Keratinocyte (primary cell): Measurements from ENCODE around the gene CELF5.

Source experiments
- CTCF ChIP-seq, 3 experiments: IDR thresholded peaks in 1 of 3; conservative IDR thresholded peaks in 1 of 3; optimal IDR thresholded peaks in 1 of 3; 2 replicates in 2 of 3; 3 replicates in 1 of 3; pipeline versions ENCODE3 to v1.5.1; 2011; ENCODE audit warnings: low read length in 3 of 3, mild to moderate bottlenecking in 3 of 3, moderate library complexity in 2 of 3, control low read depth in 1 of 3, inconsistent platforms in 1 of 3; ENCODE audit not compliant: insufficient read depth in 2 of 3; ENCODE audit errors: extremely low read depth in 1 of 3
- EZH2 ChIP-seq: IDR thresholded peaks from one replicate; pipeline ENCODE4 v1.6.1; 2012; ENCODE audit warnings: inconsistent platforms, mild to moderate bottlenecking, low read length, moderate library complexity

GRCh38 chr19:3289971-3290569 is 65.6 kb downstream of the CELF5 start:
- TF ChIP-seq CTCF (optimal IDR thresholded peaks at IDR 0.05 in 1 of 3, IDR thresholded peaks at IDR 0.05 in 1 of 3, conservative IDR thresholded peaks at IDR 0.05 in 1 of 3; ENCODE audit: extremely low read depth in 1 of 3, insufficient read depth in 2 of 3, low read length in 3 of 3) (no peak), EZH2 (no peak)
